ENCODE data around the gene NCAPD2.

NCAPD2 gene

DNA sequence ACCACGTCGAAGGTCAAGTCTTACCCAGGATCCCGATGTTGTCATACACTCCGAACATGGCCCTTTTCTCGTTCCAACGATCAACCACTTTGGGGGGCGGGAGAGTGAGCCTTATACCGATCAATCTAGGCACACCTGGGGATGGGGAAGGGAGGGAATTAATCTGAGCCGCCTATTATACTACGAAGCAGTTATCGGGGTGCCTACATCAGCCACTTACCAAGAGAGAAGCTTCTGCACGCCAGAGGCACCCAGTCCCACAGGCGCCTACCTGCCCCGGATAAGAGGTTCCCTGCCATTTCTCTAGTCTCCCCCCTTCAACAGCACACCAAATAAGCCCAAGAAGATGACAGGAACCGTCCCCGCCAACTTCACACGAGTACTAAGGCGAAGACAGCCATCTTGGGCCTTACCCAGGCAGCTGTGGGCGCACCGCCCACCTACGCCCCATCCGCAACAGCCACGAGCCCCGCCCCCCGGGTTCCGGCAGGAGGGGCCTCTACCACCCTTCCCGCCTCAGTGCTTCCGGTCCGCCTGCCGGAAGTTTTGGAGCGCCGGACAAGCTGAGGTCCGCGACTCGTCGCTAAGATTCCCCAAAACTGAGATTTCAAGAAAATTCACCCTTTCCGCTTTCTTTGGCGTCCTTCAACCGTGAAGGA, 935 bp upstream of the NCAPD2 start, which contains the start of gene MRPL51:
TSS of gene MRPL51 (minus strand) at position 425 of the 659 bp plus-strand sequence. CDS start at position 299, 126 bp downstream.
- DNase-seq (ENCODE audit: low spot score): peak; percentile 96

DNA sequence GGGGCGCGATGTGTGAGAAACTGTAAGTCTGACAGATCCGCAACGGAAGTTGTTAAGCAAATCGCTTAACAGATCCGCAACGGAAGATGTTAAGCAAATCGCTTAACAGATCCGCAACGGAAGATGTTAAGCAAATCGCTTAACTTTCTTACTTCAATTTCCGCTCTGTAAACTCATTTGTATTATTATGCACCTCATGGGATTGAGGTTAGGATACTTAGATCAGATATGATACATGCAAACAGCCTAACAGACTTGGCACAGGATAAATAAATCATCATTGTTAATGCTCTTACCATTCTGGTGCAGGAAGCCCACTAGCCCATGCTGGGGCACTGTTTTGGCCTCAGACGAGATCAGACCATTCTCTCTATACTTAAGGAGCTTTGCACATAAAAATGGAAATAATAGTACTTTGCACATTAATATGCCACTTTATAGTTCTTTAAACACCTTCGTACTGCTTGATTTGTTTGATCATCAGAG, 399 bp downstream of the NCAPD2 start:
- no peak for DNase-seq (ENCODE audit: low spot score)

DNA sequence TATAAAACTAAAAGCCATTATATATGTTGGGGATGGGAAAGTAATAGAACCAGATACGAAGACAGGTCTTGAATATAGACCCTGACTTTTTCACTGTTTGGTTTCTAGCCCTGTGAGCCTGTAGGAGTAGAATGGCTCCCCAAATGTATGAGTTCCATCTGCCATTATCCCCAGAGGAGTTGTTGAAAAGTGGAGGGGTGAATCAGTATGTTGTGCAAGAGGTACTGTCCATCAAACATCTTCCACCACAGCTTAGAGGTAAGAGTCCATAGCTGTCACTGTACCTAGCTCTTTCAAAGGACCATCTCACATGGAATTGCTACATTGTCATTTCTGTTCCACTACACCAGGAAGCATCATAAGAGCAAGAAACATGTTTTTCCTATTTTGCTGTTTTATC, 1.1 kb downstream of the NCAPD2 start:
- DNase-seq (ENCODE audit: low spot score): no peak

DNA sequence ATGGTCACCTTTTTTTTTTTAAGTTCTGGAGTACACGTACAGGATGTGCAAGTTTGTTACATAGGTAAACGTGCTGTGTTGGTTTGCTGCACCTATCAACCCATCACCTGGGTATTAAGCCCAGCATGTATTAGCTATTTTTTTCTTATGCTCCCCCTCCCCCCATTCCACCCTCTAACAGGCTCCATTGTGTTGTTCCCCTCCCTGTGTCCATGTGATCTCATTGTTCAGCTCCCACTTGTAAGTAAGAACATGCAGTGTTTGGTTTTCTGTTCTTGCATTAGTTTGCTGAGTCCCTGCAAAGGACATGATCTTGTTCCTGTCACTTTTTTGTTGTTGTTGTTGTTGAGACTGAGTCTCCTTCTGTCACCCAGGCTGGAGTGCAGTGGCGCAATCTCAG, 3.4 kb downstream of the NCAPD2 start:
- DNase-seq (ENCODE audit: low spot score): peak; percentile 59

DNA sequence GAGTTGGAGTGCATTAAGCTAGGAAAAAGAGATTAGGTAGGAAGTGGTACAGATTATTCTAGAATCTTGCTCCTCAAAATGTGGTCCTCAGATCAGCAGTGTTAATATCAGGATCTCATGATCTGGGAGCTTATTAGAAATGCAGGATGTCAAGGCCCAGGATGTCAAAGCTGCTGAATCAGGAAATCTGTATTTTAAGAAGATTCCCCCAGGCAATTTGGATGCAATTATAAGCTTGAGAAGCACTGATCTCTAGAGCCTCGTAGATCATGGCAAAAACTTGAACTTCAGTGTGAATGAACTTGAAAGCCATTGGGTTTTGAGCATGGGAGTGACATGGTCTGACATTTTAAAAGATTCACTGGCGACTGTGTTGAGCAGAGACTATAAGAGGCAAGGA, 6.6 kb downstream of the NCAPD2 start:
- DNase-seq (ENCODE audit: low spot score): no peak

DNA sequence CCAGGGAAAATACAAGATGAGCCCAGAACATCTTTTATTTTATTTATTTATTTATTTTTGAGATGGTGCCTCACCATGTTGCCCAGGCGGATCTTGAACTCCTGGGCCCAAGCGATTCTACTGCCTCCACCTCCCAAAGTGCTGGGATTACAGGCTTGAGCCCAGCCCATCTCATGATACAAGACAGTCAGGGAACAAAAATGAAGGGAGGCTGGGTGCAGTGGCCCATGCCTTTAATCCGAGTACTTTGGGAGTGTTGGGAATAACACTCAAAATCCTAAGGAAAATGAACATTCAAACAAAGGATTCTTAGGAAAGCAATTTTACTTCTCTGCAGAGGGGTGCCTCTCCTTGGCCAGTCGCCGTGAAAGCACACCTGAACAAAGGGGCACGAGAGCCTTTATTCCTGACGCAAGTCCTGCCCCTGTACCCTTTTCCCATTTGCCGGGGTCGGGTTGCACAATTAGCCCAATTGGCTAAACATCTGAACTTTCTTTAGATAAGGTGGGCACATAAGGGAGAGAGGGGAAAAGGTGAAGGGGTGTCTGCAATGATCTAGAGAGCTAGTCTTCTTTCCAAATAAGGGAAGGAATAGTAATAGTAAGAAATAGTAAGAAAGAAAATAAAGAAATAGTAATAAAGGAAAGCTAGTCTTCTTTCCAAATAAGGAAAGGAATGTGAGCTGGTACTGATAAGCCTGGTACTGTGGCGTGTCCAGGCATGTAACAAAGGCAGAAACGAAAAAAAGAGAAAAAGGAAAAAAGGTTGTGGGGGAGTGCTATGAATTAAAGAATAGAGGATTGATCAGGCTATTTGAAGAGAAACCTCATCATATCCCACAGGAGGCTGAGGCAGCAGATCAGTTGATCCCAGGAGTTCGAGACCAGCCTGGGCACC, 13.4 kb downstream of the NCAPD2 start:
- no peak for DNase-seq (ENCODE audit: low spot score)

DNA sequence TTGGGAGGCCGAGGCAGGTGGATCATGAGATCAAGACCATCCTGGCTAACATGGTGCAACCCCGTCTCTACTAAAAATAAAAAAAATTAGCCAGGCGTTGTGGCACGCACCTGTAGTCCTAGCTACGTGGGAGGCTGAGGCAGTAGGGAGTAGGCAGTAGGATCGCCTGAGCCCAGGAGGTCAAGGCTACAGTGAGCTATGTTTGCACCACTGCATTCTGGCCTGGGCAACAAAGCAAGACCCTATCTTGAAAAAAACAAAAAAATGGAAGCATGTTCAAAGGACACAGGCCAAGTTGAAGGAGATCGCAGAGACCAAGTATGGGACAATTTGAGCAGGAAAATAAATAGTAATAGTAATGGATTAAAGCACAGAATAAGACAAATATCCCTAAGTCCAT, 14.2 kb downstream of the NCAPD2 start:
- no peak for DNase-seq (ENCODE audit: low spot score)

DNA sequence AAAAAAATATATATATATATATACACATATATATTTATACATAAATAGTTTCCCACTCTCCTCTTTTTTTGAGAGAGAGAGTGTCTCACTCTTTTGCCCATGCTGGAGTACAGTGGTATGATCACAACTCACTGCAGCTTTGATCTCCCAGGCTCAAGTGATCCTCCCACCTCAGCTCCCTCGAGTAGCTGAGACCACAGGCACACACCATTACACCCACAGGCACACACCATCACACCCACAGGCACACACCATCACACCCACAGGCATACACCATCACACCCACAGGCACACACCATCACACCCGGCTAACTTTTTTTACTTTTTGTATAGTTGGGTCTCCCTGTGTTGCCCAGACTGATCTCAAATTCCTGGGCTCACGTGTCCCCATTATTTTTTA, 26.3 kb downstream of the NCAPD2 start:
- no peak for DNase-seq (ENCODE audit: low spot score)

DNA sequence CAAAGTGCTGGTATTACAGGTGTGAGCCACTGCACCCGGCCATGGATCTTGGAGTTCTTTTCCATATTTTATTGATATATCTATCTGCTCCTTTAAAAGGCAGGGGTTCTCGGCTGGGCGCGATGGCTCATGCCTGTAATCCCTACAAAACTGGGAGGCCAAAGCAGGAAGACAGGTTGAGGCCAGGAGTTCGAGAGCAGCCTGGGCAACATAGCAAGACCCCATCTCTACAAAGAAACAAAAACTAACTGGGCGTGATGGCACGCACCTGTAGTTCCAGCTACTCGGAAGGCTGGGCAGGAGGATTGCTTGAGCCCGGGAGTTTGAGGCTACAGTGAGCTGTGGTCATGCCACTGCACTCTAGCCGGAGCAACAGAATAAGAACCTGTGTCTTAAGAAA, 28.3 kb downstream of the NCAPD2 start:
- DNase-seq (ENCODE audit: low spot score): no peak

DNA sequence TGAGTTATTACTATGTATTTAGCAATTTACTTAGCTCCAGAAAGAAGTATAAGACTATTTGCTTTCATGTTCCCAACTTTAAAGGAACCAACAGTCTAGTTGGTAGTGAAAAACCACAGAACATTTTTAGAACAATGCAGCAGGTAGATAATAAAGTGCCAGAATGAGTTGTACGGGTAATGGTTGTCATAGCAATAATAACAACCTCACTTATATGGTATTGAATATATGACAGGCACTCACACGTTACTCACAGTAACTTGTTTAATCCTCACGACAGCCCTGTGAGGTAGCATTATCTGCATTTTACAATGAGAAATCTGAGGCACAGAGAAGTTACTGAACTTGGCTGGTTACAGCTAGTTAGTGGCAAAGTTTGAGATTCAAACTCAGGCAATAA, 29.8 kb downstream of the NCAPD2 start:
- DNase-seq (ENCODE audit: low spot score): no peak

DNA sequence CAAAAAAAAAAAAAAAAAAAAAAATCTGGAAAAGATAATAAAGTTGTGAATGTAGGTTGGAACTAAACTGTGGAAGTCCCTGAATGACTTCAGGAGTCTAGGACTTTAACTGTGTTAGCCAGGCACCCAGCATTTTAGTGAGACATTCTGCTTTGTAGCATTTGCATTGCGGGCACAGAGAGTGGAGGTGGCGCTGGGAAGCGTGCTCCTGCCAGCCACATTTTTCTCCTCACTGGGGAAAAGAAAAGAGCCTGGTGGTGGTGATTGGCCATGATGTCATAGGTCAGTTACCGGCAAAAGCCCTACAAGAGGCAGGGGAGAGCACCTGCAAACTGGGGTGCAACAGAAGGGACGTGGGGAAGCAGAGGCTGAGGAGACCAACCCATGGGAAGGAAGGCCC, 30.7 kb downstream of the NCAPD2 start:
- DNase-seq (ENCODE audit: low spot score): no peak

DNA sequence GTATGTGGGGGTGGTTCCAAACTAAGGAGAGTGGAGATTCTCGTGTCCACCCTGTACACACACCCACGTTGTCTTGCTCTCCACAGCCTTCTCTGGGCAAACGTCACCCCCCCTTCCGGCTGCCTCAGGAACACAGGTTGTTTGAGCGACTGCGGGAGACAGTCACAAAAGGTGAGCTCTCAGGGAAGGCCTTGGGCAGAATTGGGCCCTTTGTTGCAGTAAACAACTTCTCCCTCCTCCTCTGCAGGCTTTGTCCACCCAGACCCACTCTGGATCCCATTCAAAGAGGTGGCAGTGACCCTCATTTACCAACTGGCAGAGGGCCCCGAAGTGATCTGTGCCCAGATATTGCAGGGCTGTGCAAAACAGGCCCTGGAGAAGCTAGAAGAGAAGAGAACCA, 32.3 kb downstream of the NCAPD2 start:
- DNase-seq (ENCODE audit: low spot score): no peak

DNA sequence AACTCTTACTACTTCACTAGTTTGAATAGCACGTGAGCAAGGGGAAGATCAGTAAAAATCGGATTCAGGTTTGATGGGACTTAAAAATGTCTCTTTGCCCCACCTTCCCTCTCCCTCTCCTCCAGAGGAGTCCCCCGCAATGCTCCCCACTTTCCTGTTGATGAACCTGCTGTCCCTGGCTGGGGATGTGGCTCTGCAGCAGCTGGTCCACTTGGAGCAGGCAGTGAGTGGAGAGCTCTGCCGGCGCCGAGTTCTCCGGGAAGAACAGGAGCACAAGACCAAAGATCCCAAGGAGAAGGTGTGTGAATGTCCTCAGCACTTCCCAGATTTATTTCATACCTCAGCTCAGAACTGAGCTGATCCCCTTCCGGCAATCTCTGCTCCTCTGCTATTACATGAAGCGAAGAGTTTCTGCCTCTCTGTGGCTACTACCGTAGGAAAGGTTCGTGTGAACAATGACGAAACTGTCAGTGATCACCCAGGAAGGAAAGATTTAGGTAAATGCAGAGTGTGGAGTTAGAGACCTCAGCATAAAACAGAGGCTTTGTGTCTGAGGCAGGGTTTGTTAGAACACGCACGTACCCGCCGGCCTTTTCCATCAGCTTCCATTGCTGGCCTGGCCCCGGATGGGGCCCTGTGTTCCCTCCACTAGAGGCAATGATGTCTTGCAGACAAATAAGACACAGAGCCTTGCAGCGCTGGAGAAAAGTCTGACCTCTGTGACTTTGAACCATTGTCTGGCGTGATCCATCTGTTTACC, 33.0 kb downstream of the NCAPD2 start:
- DNase-seq (ENCODE audit: low spot score): no peak

DNA sequence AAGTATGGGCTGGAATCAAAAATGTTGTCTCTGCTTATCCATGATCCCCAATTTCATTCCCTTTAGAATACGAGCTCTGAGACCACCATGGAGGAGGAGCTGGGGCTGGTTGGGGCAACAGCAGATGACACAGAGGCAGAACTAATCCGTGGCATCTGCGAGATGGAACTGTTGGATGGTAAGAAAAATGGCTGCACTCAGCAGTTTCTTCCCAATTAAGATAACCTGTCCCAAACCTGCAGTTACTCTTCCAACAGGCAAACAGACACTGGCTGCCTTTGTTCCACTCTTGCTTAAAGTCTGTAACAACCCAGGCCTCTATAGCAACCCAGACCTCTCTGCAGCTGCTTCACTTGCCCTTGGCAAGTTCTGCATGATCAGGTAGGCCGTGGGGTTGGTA, 33.8 kb downstream of the NCAPD2 start:
- no peak for DNase-seq (ENCODE audit: low spot score)

DNA sequence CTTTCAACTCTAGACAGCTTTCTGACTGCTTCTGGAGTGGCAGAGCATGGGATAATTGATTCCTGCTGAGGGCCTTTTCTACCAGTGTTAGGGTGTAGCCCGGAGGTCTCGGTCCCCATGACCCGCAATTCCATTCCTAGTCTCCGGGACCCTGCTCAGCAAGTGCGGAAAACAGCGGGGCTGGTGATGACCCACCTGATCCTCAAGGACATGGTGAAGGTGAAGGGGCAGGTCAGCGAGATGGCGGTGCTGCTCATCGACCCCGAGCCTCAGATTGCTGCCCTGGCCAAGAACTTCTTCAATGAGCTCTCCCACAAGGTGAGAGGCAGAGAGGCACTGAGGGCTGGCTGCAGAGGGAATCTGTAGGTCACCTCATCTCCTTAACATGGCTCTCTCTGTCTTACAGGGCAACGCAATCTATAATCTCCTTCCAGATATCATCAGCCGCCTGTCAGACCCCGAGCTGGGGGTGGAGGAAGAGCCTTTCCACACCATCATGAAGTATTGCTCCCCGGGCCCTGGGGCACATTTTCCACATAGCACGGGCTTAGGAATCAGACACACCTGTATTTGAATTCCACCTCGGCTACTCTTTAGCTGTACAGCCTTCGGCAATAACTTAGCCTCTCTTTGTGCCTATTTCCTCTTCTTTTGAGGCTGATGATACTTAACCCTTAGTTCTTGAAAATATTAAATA, 34.8 kb downstream of the NCAPD2 start:
- DNase-seq (ENCODE audit: low spot score): no peak

DNA sequence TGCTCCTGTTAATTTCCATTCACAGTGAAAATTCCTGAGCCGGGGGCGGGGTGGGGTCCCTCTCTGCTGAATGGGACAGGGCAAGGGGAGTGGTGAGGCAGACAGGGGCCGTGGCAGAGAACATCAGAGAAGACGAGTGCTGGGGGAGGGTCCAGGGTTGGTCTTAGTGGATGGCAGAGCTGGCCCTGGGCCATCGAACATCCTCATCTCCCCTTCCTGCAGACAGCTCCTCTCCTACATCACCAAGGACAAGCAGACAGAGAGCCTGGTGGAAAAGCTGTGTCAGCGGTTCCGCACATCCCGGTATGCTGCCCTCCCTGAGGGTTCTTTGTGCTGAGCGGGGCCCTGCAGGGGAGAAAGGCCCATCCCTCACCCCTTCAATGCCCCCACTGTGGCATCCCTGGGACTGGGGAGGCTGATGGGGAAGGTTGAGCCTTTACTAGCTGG, 35.4 kb downstream of the NCAPD2 start:
- DNase-seq (ENCODE audit: low spot score): no peak

DNA sequence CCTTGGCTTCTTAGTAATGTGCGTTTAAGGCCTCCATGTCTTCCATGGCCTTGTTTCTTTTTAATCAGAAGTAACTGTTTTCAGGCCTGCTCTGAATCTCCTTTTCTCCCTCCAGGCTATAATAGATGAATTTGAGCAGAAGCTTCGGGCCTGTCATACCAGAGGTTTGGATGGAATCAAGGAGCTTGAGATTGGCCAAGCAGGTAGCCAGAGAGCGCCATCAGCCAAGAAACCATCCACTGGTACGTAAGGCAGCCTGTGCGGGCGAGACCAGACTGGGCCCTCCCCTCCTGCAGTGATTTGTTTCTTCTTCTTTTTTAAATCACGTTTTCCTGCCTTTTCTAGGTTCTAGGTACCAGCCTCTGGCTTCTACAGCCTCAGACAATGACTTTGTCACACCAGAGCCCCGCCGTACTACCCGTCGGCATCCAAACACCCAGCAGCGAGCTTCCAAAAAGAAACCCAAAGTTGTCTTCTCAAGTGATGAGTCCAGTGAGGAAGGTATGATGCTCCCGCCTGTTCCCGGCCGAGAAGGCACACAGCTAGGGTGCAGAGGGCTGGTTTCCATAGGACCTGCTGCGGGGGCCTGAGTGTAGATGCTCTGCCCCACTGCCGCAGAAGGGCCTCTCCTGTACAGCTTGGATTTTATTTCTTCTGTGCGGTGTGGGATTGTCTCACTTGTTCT, 36.8 kb downstream of the NCAPD2 start:
- DNase-seq (ENCODE audit: low spot score): no peak

DNA sequence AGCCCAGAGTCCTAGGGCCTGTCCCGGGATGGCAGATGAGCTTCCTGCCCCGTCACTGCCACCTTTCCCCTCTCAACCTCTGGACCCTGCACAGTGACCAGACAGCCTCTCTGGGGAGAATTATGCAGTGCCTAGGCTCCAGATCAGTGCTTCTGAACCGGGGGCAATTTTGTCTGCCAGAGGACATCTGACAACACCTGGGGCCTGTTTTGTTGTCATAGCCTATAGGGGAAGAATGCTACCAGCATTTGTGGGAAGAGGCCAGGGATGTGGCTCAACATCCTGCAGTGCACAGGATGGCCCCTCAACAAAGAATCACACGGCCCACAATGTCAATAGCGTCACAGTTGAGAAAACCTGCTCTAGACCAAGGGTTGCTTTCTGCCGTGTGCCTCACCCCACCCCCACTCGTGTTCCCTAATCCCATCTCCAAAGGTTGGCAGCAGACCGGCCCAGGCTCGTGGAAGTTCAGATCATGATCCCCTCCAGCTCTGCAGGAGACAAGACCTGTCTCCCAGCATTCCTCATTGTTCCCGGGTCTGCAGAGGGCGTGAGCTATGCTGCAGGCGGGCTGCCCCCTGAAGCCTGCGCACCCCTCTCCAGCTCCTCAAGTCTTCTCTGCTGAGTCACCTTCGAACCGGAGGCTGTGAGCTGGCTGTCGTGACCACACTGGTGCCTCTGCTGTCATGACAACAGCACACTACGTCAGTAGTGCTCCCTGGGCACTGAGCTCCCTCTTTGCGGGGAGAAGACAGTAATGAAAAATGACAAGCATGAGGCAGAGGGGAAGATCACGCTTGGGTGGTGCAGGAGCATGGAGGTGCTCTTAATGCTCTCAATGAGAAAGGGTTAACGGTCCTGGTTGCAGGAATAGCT, 38.4 kb downstream of the NCAPD2 start:
- DNase-seq (ENCODE audit: low spot score): peak; percentile 80

DNA sequence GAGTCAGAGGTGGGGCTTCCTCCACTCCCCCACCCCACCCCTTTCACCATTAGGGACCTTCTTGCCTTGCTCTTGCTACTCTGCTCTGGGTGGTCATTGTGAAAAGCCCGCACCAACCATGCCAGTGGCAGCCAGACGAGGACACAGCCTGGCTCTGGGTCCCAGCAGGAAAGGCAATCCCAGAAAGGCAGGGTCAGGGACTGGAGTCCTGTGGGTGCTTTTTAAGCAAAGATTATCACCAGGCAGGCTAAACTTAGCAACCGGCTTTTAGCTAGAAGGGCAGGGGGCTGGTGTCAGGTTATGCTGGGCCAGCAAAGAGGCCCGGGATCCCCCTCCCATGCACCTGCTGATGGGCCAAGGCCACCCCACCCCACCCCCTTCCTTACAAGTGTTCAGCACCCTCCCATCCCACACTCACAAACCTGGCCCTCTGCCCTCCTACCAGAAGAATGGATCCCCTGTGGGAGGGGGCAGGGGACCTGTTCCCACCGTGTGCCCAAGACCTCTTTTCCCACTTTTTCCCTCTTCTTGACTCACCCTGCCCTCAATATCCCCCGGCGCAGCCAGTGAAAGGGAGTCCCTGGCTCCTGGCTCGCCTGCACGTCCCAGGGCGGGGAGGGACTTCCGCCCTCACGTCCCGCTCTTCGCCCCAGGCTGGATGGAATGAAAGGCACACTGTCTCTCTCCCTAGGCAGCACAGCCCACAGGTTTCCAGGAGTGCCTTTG, 39.2 kb downstream of the NCAPD2 start:
- DNase-seq (ENCODE audit: low spot score): peak; percentile 86

DNA sequence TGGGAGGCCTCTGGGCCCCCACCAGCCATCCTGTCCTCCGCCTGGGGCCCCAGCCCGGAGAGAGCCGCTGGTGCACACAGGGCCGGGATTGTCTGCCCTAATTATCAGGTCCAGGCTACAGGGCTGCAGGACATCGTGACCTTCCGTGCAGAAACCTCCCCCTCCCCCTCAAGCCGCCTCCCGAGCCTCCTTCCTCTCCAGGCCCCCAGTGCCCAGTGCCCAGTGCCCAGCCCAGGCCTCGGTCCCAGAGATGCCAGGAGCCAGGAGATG, 39.7 kb downstream of the NCAPD2 start:
- no peak for DNase-seq (ENCODE audit: low spot score)
